GM10266 (cell line): ENCODE measurements around the gene API5.

Source experiments
- DNase-seq: peaks from one replicate; pipeline ENCODE4 v3.0.0; 2012; ENCODE audit errors: extremely low spot score
- CTCF ChIP-seq: IDR thresholded peaks from 2 replicates; pipeline ENCODE4 v1.5.1; 2012; ENCODE audit warnings: mild to moderate bottlenecking, low read depth; ENCODE audit not compliant: control insufficient read depth, insufficient read depth; ENCODE audit errors: missing control alignments

API5 gene

GRCh38 chr11:43311791-43312607 lies at the start of gene API5:
Gene API5 (plus strand): TSS chr11:43311996. CDS start chr11:43312128, 132 bp downstream.
- peak; percentile 89 for TF ChIP-seq CTCF
- DNase-seq = peak; percentile 81

GRCh38 chr11:43267856-43268580 lies 43.8 kb upstream of the API5 start:
- TF ChIP-seq CTCF = no peak
- no peak for DNase-seq

- DNase-seq = no peak
- no peak for TF ChIP-seq CTCF
Measured at GRCh38 chr11:43268786-43269185, 43.0 kb upstream of the API5 start.

- no peak for TF ChIP-seq CTCF
Measured at GRCh38 chr11:43269254-43269918, 42.4 kb upstream of the API5 start.

GRCh38 chr11:43270468-43270867 lies 41.3 kb upstream of the API5 start:
- TF ChIP-seq CTCF = no peak
- no peak for DNase-seq

More at GRCh38 chr11:43269254-43269918, 42.4 kb upstream of the API5 start:
- no peak for DNase-seq

- DNase-seq = peak; percentile 17
- TF ChIP-seq CTCF = peak; percentile 20
Measured at GRCh38 chr11:43278193-43278956, 33.4 kb upstream of the API5 start.
